Gastroesophageal sphincter (tissue), 4 donors: Measurements from ENCODE around the gene PCSK5. TPM values are rescaled to one million over a fixed set of nuclear protein-coding genes. Genes with fewer than 3 reads are reported as not detected.
A peak's percentile ranks its signal among the peaks of the same experiment; 100 is the strongest.

ENCODE experiments used
- ATAC-seq: fragments of 150-250 bp; one replicate; pipeline ENCODE4 v1.9.1; 2016; ENCODE audit warnings: mild to moderate bottlenecking, moderate library complexity
- H3K27ac ChIP-seq, 4 donors: fragments of 200-600 bp; sonication (generic) in 3 of 4; 1 replicate in 3 of 4; 2 replicates in 1 of 4; pipeline ENCODE4 v1.5.1; 2016 to 2019
- H3K27me3 ChIP-seq: fragments of 200-600 bp; sonication (generic); one replicate; pipeline ENCODE4 v1.5.1; 2019
- H3K36me3 ChIP-seq, 2 donors: fragments of 200-600 bp; sonication (generic); one replicate each; pipeline ENCODE4 v1.5.1; 2019; ENCODE audit warnings: control low read depth in 1 of 2
- H3K4me1 ChIP-seq, 3 donors: fragments of 200-600 bp; sonication (generic); 1 replicate in 2 of 3; 2 replicates in 1 of 3; pipeline ENCODE4 v1.5.1; 2016 to 2019; ENCODE audit warnings: control low read depth in 2 of 3
- H3K4me3 ChIP-seq, 2 donors: fragments of 200-600 bp; sonication (generic); one replicate each; pipeline ENCODE4 v1.5.1; 2019; ENCODE audit warnings: mild to moderate bottlenecking in 1 of 2, moderate library complexity in 1 of 2
- H3K9me3 ChIP-seq, 3 donors: fragments of 200-600 bp; sonication (generic); one replicate each; pipeline ENCODE4 v1.5.1; 2017 to 2019; ENCODE audit warnings: control low read depth in 2 of 3
- CTCF ChIP-seq, 4 experiments: fragments of 200-600 bp in 2 of 4; fragments of 450-650 bp in 2 of 4; sonication (generic) in 1 of 4; IDR thresholded peaks; one replicate each; pipeline ENCODE4 v1.5.1; 2017 to 2019; ENCODE audit warnings: antibody characterized with exemption in 4 of 4, mild to moderate bottlenecking in 2 of 4, moderate library complexity in 2 of 4
- EP300 ChIP-seq: sonication (generic); formaldehyde crosslinking; IDR thresholded peaks from one replicate; pipeline ENCODE4 v1.6.1; 2017; ENCODE audit warnings: antibody characterized with exemption, mild to moderate bottlenecking
- POLR2A ChIP-seq, 2 donors: fragments of 450-650 bp; IDR thresholded peaks; one replicate each; pipeline ENCODE4 v1.6.1; 2017; ENCODE audit warnings: antibody characterized with exemption in 2 of 2, mild to moderate bottlenecking in 2 of 2, moderate library complexity in 1 of 2
- POLR2AphosphoS5 ChIP-seq: sonication (generic); formaldehyde crosslinking; IDR thresholded peaks from one replicate; pipeline ENCODE4 v1.6.1; 2017; ENCODE audit warnings: antibody characterized with exemption
- WGBS, 2 donors: methylation state at CpG; one replicate each; pipeline ENCODE4 v1.1.5; 2018; ENCODE audit warnings: low coverage in 1 of 2; 5-methylcytosine and 5-hydroxymethylcytosine counted together
- total RNA-seq, 4 donors: library from RNA; depleted of rRNA; stranded (reverse); fragments of >200 nt; gene quantifications; one replicate each; pipeline ENCODE4 v1.1.0, GENCODE V29; 2016

Gene PCSK5
- total RNA-seq, 4 donors from 2014 or later: 20.1 to 37.3 (median 28.1) TPM

- no peak for TF ChIP-seq EP300
- no peak for TF ChIP-seq POLR2AphosphoS5
- TF ChIP-seq CTCF (IDR thresholded peaks at IDR 0.05): no peak
- no peak for TF ChIP-seq POLR2A (IDR thresholded peaks at IDR 0.05)
- no peaks in the 10 kb centered on the region for H3K9me3 ChIP-seq
- H3K27ac ChIP-seq: no peak overlapping the region
- no peaks in the 10 kb centered on the region for H3K27me3 ChIP-seq
- H3K4me3 ChIP-seq: no peak overlapping the region
- no peaks in the 10 kb centered on the region for H3K36me3 ChIP-seq
- ATAC-seq: no peak
- WGBS, 2 donors: 76 to 83% methylated on average over 10 to 11 of the region's 16 CpGs
- peaks cover 0 to 13% (median 0%) of the 10 kb centered on the region in 3 donors for H3K4me1 ChIP-seq
Observed at GRCh38 chr9:75941577-75942311, 51.3 kb downstream of the PCSK5 start.

- ATAC-seq: no peak
- 90 to 91% methylated on average over 5 to 6 of the region's 6 CpGs for WGBS, 2 donors
Observed at GRCh38 chr9:75946766-75947165, 56.3 kb downstream of the PCSK5 start.

GRCh38 chr9:75947233-75947632 is 56.8 kb downstream of the PCSK5 start:
- 91 to 100% methylated on average over 2 of the region's 2 CpGs for WGBS, 2 donors
- ATAC-seq: no peak
- H3K4me1 ChIP-seq: no peaks in the 10 kb centered on the region
- no peaks in the 10 kb centered on the region for H3K36me3 ChIP-seq
- H3K27ac ChIP-seq: no peak overlapping the region
- H3K4me3 ChIP-seq: no peak overlapping the region
- no peaks in the 10 kb centered on the region for H3K27me3 ChIP-seq
- TF ChIP-seq CTCF (IDR thresholded peaks at IDR 0.05): no peak
- no peak for TF ChIP-seq POLR2A (IDR thresholded peaks at IDR 0.05)
- no peaks in the 10 kb centered on the region for H3K9me3 ChIP-seq

More at GRCh38 chr9:75946766-75947165, 56.3 kb downstream of the PCSK5 start:
- H3K9me3 ChIP-seq: no peaks in the 10 kb centered on the region
- no peaks in the 10 kb centered on the region for H3K36me3 ChIP-seq
- H3K4me3 ChIP-seq: no peak overlapping the region
- H3K27ac ChIP-seq: no peak overlapping the region
- no peak for TF ChIP-seq CTCF (IDR thresholded peaks at IDR 0.05)
- TF ChIP-seq EP300: no peak
- no peak for TF ChIP-seq POLR2A (IDR thresholded peaks at IDR 0.05)
- TF ChIP-seq POLR2AphosphoS5: no peak
- no peaks in the 10 kb centered on the region for H3K4me1 ChIP-seq
- no peaks in the 10 kb centered on the region for H3K27me3 ChIP-seq

- Histone ChIP-seq H3K36me3 (no peaks in the 10 kb centered on the region), H3K4me1 (peaks cover 0 to 27% (median 0%) of the 10 kb centered on the region in 3 donors), H3K27me3 (no peaks in the 10 kb centered on the region), H3K27ac (no peak overlapping the region), H3K9me3 (no peaks in the 10 kb centered on the region), H3K4me3 (no peak overlapping the region)
- no peak for ATAC-seq
- TF ChIP-seq POLR2AphosphoS5: no peak
- TF ChIP-seq POLR2A (IDR thresholded peaks at IDR 0.05): no peak
- no peak for TF ChIP-seq CTCF (IDR thresholded peaks at IDR 0.05)
- TF ChIP-seq EP300: no peak
- 80 to 87% methylated on average over 3 of the region's 3 CpGs for WGBS, 2 donors
Observed at GRCh38 chr9:75950998-75951397, 60.5 kb downstream of the PCSK5 start.

DNA sequence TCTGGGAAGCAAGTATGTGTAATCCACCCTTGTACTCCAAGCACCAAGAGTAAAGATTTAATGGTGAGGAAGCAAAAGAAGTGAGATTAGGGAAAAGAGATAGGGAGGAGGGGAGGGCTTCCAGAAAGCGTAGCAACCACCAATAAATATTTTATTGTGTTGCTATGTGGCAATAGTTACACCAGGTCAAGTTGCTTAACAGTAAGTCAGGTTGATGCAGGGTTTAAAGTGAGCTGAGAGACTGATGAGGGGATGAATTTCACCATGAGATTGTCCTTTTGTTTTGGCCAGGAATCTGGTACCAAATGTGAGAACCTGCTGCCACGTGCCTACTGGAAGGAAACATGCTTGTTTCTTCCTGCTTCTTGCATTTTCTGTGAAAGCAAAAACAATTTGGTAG is 62.7 kb downstream of the PCSK5 start:
- ATAC-seq: peak; percentile 72

More for the DNA sequence above, 62.7 kb downstream of the PCSK5 start:
- WGBS, 2 donors: 24 to 25% methylated on average over 2 of the region's 2 CpGs
- Histone ChIP-seq H3K4me1 (peaks cover 0 to 27% (median 0%) of the 10 kb centered on the region in 3 donors), H3K9me3 (no peaks in the 10 kb centered on the region), H3K36me3 (no peaks in the 10 kb centered on the region), H3K4me3 (no peak overlapping the region), H3K27ac (no peak overlapping the region), H3K27me3 (no peaks in the 10 kb centered on the region)
- TF ChIP-seq EP300: no peak
- peak; percentile 36 for TF ChIP-seq POLR2AphosphoS5
